Effector CD8-positive, alpha-beta T cell (primary cell): Measurements from ENCODE around the gene SULT4A1.

ENCODE experiments used
- DNase-seq: peaks from one replicate; lab custom pipeline; 2025; lab: John Stamatoyannopoulos, UW

SULT4A1 gene

GRCh38 chr22:43802897-43803495 lies 59.3 kb downstream of the SULT4A1 start:
- no peak for DNase-seq

GRCh38 chr22:43800970-43801369 lies 61.3 kb downstream of the SULT4A1 start:
- DNase-seq = no peak

GRCh38 chr22:43798492-43798891 lies 63.8 kb downstream of the SULT4A1 start:
- no peak for DNase-seq

GRCh38 chr22:43796567-43796966 lies 65.7 kb downstream of the SULT4A1 start:
- DNase-seq = no peak

- DNase-seq = no peak
Observed at GRCh38 chr22:43795320-43795719, 67.0 kb downstream of the SULT4A1 start.

- no peak for DNase-seq
Observed at GRCh38 chr22:43792905-43793304, 69.4 kb downstream of the SULT4A1 start.

GRCh38 chr22:43789452-43789851 lies 72.9 kb downstream of the SULT4A1 start:
- no peak for DNase-seq

- DNase-seq = no peak
Observed at GRCh38 chr22:43783777-43784176, 78.5 kb downstream of the SULT4A1 start.

- DNase-seq = no peak
Observed at GRCh38 chr22:43782448-43782847, 79.9 kb downstream of the SULT4A1 start.

GRCh38 chr22:43777286-43777685 lies 85.0 kb downstream of the SULT4A1 start:
- DNase-seq = no peak

- DNase-seq = no peak
Observed at GRCh38 chr22:43776081-43776670, 86.1 kb downstream of the SULT4A1 start.
